Bronchial epithelial cell (primary cell): ENCODE data around the gene TRAF3IP3. TPM values are rescaled to one million over a fixed set of nuclear protein-coding genes. Genes with fewer than 3 reads are reported as not detected.

Source experiments
- DNase-seq: peaks from one replicate; pipeline ENCODE4 v3.0.0-alpha.2; 2010; ENCODE audit warnings: low read depth
- FAIRE-seq: peaks from 2 replicates; lab custom pipeline; 2011; peaks lifted over from hg19 to GRCh38; lab: Jason Lieb, UNC
- H3K27me3 ChIP-seq: 2 replicates; pipeline ENCODE4 v1.5.1; 2011; ENCODE audit warnings: low read length; ENCODE audit not compliant: control insufficient read depth, insufficient read depth
- H3K36me3 ChIP-seq: 2 replicates; pipeline ENCODE4 v1.5.1; 2011; ENCODE audit warnings: low read length; ENCODE audit not compliant: control insufficient read depth, insufficient read depth
- H3K4me3 ChIP-seq: 2 replicates; pipeline ENCODE4 v1.5.1; 2011; ENCODE audit warnings: mild to moderate bottlenecking, low read depth, low read length, control low read depth
- CTCF ChIP-seq: IDR thresholded peaks from 2 replicates; pipeline ENCODE4 v1.5.1; 2011; ENCODE audit warnings: mild to moderate bottlenecking, moderate library complexity, low read length, control low read depth, inconsistent platforms; ENCODE audit not compliant: insufficient read depth, severe bottlenecking
- total RNA-seq: library from RNA; depleted of rRNA; stranded (reverse); fragments of >200 nt; gene quantifications from 2 replicates; pipeline ENCODE4 v1.2.1, GENCODE V29; 2014

The TRAF3IP3 gene
- total RNA-seq, 1 donor from 2014 or later = not detected

GRCh38 chr1:209755256-209755655 is 597 bp upstream of the TRAF3IP3 start:
- no peak overlapping the region for H3K4me3 ChIP-seq
- DNase-seq (no peak), FAIRE-seq (no peak)
- H3K27me3 ChIP-seq = no peaks in the 10 kb centered on the region
- H3K36me3 ChIP-seq = no peaks in the 10 kb centered on the region
- TF ChIP-seq CTCF = no peak

GRCh38 chr1:209756615-209757445 is 977 bp downstream of the TRAF3IP3 start:
- DNase-seq = no peak
- no peak for TF ChIP-seq CTCF
- no peak for FAIRE-seq
- no peak overlapping the region for H3K4me3 ChIP-seq
- H3K36me3 ChIP-seq = no peaks in the 10 kb centered on the region
- no peaks in the 10 kb centered on the region for H3K27me3 ChIP-seq

GRCh38 chr1:209758400-209758799 is 2.5 kb downstream of the TRAF3IP3 start:
- Histone ChIP-seq H3K27me3 (no peaks in the 10 kb centered on the region), H3K36me3 (no peaks in the 10 kb centered on the region), H3K4me3 (no peak overlapping the region)
- DNase-seq = no peak
- no peak for TF ChIP-seq CTCF
- no peak for FAIRE-seq

- Histone ChIP-seq H3K27me3 (no peaks in the 10 kb centered on the region), H3K4me3 (no peak overlapping the region), H3K36me3 (no peaks in the 10 kb centered on the region)
- FAIRE-seq = no peak
- no peak for DNase-seq
- no peak for TF ChIP-seq CTCF
Observed at GRCh38 chr1:209759829-209760359, 4.0 kb downstream of the TRAF3IP3 start.

GRCh38 chr1:209761011-209761635 is 5.3 kb downstream of the TRAF3IP3 start:
- no peaks in the 10 kb centered on the region for H3K27me3 ChIP-seq

More at GRCh38 chr1:209761011-209761635, 5.3 kb downstream of the TRAF3IP3 start:
- H3K36me3 ChIP-seq = no peaks in the 10 kb centered on the region
- no peak for FAIRE-seq
- peak; percentile 30 for DNase-seq
- H3K4me3 ChIP-seq = no peak overlapping the region
- TF ChIP-seq CTCF = no peak
